GM12891 (cell line): ENCODE measurements around the gene SLC34A1.

Experiments used
- POLR2A ChIP-seq: IDR thresholded peaks from 2 replicates; pipeline ENCODE4 v1.6.1; 2011; ENCODE audit warnings: low read depth, low read length, control low read depth
- POLR2AphosphoS5 ChIP-seq: IDR thresholded peaks from 2 replicates; pipeline ENCODE4 v1.6.1; 2011; ENCODE audit warnings: low read depth, low read length, control low read depth
- POU2F2 ChIP-seq: IDR thresholded peaks from 2 replicates; pipeline ENCODE4 v1.6.1; 2011; ENCODE audit warnings: low read depth, mild to moderate bottlenecking, control low read depth, low read length, moderate library complexity

GRCh38 chr5:177377851-177378776, 6.1 kb upstream of the SLC34A1 start:
- no peak for TF ChIP-seq POLR2A
- TF ChIP-seq POLR2AphosphoS5, result no peak
- no peak for TF ChIP-seq POU2F2
